ENCODE results near the gene COX6A2. TPM values are rescaled to one million over a fixed set of nuclear protein-coding genes. Genes with fewer than 3 reads are reported as not detected.
"Not testable (repeated sequence)": the region's sequence is repeated elsewhere in the genome, so short reads cannot be mapped to it uniquely, and the experiment has no call there.

COX6A2 gene
- total and polyA plus RNA-seq, 10 donors = 0.79 to 0.80 TPM; not detected in 8

DNA sequence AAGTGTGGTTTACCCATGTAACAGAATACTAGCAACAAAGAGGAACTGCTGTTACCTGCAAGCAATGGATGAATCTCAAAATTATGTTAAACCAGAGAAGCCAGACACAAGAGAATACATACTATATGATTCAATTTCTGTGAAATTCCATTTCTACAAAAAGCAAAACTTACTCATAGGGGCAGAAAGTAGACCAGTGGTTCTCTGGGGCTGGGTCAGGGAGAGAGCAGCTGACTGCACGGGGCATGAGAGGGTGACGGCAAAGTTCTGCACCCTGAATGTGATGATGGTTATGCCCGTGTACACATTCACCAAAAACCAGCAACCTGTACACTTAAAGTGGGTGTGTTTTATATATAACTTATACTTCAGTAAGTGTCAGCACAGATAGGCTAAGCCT is 11.4 kb upstream of the COX6A2 start:
- TF ChIP-seq POLR2A (IDR thresholded peaks at IDR 0.05) = no peak
- no peak for TF ChIP-seq POLR2AphosphoS5 (IDR thresholded peaks at IDR 0.05)
- TF ChIP-seq CTCF (IDR thresholded peaks at IDR 0.05 in 8 of 11, conservative IDR thresholded peaks at IDR 0.05 in 3 of 11) = no peak
- H3K4me1 ChIP-seq = peaks cover 0 to 31% (median 13%) of the 10 kb centered on the region in 6 donors
- no peak overlapping the region for H3K4me3 ChIP-seq
- H3K9me3 ChIP-seq = no peaks in the 10 kb centered on the region
- intact Hi-C loops (cut with DNase I; ENCODE audit: low total_unique reads) = no loop called here
- no peaks in the 10 kb centered on the region for H3K36me3 ChIP-seq
- H3K27me3 ChIP-seq (replicated peaks in 1 of 7) = no peaks in the 10 kb centered on the region
- 83 to 89% (median 87%) methylated on average over 3 of the region's 3 CpGs for WGBS, 5 donors
- no peak overlapping the region for H3K27ac ChIP-seq
- no peak for DNase-seq

- intact Hi-C loops (cut with DNase I; ENCODE audit: low total_unique reads); H3K9me3 ChIP-seq; DNase-seq; H3K36me3 ChIP-seq; H3K27ac ChIP-seq; H3K27me3 ChIP-seq (replicated peaks in 1 of 7); H3K4me3 ChIP-seq: not testable (repeated sequence)
- 39 to 58% (median 40%) methylated on average over 3 to 4 of the region's 4 CpGs for WGBS, 5 donors
- H3K4me1 ChIP-seq = peaks cover 0 to 31% (median 13%) of the 10 kb centered on the region in 6 donors
These were observed 10.9 kb upstream of the COX6A2 start for GRCh38 chr16:31439023-31439422.

DNA sequence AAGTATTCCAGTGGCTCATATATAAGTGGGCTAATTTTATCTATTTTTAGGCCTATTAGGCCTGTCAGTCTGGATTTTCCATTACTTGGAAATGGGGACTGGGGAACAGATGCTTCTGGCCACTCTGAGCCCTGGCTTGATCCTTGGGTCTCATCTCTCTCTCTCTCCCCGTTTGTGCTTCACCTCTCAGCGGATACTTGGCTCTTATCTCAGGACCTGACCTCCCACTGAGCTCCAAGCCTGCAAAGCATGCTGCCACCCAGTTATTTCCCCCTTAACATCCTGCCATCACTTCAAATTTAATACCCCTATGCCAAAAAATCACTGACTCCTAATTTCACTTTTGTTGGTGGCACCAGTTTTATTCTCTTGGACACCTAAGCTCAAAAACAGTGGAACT is 10.3 kb upstream of the COX6A2 start:
- 73 to 89% (median 80%) methylated on average over 2 of the region's 2 CpGs for WGBS, 5 donors
- no peak overlapping the region for H3K27ac ChIP-seq
- no peak for DNase-seq
- no peaks in the 10 kb centered on the region for H3K9me3 ChIP-seq
- H3K27me3 ChIP-seq (replicated peaks in 1 of 7) = no peaks in the 10 kb centered on the region
- TF ChIP-seq CTCF (IDR thresholded peaks at IDR 0.05 in 8 of 11, conservative IDR thresholded peaks at IDR 0.05 in 3 of 11) (no peak), POLR2A (IDR thresholded peaks at IDR 0.05) (no peak), POLR2AphosphoS5 (IDR thresholded peaks at IDR 0.05) (no peak)
- intact Hi-C loops (cut with DNase I; ENCODE audit: low total_unique reads) = no loop called here
- peaks cover 0 to 31% (median 13%) of the 10 kb centered on the region in 6 donors for H3K4me1 ChIP-seq
- H3K36me3 ChIP-seq = no peaks in the 10 kb centered on the region
- no peak overlapping the region for H3K4me3 ChIP-seq

DNA sequence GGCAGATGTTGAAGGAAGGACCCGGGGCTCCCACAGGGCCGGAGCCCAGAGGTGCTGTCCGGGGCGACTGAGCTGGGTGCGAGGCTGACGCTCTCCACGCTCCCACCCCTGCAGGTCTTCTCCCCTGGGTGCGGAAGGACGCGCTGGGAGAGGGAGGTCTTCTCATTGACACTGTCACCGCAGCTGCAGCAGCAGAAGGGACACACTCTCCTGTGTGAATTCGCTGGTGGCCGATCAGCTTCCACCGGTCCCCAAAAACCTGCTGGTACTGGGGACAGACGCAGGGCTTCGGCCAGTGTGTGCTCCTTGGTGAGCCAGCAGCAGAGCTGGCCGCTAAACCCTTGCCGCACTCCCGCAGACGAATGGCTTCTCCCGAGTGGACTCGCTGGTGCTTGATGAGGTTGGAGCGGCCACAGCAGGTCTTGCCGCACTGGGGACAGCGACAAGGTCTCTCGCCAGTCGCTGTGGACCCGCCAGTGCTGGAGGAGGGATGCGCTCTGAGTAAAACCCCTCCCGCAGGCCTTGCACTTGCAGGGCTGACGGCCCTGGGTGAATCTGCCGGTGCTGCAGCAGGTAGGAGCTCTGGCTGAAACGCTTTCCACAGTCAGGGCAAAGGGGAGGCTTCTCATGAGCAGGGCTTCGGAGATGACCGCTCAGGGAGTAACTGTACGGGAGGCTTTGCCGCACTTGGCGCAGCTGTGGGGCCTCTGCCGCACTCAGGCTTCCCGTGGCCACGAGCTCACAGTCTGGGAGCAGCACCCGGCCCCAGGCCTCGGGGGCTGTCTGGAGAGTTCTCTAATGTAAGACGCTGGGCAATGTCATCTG is 8.3 kb upstream of the COX6A2 start:
- Histone ChIP-seq H3K9me3 (no peaks in the 10 kb centered on the region), H3K4me3 (no peak overlapping the region), H3K36me3 (no peaks in the 10 kb centered on the region), H3K27ac (no peak overlapping the region), H3K4me1 (peaks cover 0 to 11% (median 2%) of the 10 kb centered on the region in 6 donors), H3K27me3 (replicated peaks in 1 of 7) (no peaks in the 10 kb centered on the region)
- TF ChIP-seq POLR2A (IDR thresholded peaks at IDR 0.05) = no peak
- no peak for TF ChIP-seq CTCF (IDR thresholded peaks at IDR 0.05 in 8 of 11, conservative IDR thresholded peaks at IDR 0.05 in 3 of 11)
- no peak for TF ChIP-seq POLR2AphosphoS5 (IDR thresholded peaks at IDR 0.05)
- intact Hi-C loops (cut with DNase I; ENCODE audit: low total_unique reads) = no loop called here
- 89 to 97% (median 95%) methylated on average over 25 to 44 of the region's 44 CpGs for WGBS, 5 donors
- DNase-seq = no peak
